ENCODE results near the gene SYNE2.
"Not testable (repeated sequence)": the region's sequence is repeated elsewhere in the genome, so short reads cannot be mapped to it uniquely, and the experiment has no call there.

Gene SYNE2, protein sequence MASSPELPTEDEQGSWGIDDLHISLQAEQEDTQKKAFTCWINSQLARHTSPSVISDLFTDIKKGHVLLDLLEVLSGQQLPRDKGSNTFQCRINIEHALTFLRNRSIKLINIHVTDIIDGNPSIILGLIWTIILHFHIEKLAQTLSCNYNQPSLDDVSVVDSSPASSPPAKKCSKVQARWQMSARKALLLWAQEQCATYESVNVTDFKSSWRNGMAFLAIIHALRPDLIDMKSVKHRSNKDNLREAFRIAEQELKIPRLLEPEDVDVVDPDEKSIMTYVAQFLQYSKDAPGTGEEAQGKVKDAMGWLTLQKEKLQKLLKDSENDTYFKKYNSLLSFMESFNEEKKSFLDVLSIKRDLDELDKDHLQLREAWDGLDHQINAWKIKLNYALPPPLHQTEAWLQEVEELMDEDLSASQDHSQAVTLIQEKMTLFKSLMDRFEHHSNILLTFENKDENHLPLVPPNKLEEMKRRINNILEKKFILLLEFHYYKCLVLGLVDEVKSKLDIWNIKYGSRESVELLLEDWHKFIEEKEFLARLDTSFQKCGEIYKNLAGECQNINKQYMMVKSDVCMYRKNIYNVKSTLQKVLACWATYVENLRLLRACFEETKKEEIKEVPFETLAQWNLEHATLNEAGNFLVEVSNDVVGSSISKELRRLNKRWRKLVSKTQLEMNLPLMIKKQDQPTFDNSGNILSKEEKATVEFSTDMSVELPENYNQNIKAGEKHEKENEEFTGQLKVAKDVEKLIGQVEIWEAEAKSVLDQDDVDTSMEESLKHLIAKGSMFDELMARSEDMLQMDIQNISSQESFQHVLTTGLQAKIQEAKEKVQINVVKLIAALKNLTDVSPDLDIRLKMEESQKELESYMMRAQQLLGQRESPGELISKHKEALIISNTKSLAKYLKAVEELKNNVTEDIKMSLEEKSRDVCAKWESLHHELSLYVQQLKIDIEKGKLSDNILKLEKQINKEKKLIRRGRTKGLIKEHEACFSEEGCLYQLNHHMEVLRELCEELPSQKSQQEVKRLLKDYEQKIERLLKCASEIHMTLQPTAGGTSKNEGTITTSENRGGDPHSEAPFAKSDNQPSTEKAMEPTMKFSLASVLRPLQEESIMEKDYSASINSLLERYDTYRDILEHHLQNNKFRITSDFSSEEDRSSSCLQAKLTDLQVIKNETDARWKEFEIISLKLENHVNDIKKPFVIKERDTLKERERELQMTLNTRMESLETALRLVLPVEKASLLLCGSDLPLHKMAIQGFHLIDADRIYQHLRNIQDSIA (N-terminal part only)

DNA sequence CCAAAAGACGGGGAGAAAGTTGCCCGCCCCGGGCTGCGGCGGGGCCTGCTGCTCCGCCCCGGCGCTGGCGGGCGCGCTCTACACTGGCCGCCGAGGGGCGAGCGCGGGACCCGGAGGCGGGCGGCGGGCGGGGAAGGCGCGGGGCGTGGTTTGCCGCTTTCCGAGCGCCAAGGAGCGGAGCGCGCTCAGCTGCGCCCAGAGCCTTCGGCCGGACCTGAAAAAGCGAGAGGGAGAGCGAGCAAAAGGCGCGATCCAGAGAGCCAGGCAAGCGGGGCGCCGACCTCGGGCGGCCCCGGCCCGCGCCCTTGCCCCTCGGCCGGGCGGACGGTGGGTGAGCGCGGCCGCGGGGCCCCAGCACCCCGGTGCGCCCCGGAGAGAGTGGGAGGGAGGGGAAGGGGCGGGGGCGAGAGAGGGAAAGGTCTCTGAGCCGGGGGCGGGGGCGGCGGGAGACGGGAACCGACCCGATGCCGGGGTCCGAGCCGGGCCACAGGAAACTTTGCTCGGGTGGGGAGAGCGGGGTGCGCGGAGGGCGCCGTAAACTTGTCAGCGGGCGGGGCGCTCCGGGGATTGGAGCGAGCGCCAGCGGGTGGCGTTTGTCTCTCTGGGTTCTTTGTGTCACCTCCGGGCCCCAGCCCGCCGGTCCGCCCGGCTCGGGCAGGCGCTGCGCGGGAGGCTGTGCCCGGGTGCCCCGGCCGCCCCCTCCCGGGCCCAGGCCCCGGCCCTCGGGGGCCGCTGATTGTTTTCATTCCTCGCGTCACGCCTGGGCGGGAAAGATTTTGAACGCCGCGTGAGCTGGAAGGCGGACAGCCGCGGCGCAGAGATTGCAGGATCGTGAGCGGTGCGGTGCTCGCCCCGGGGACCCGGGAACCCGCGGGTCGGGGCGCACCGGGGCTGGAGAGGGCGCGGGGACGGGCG lies at the start of gene SYNE2:
TSS of gene SYNE2 (plus strand) at position 188 of the 915 bp plus-strand sequence. CDS start 56,145 bp downstream, outside the sequence.
- DNase-seq (ENCODE audit: low read depth in 2 of 2, low spot score in 1 of 2), result peak; percentile 55 to 64

DNA sequence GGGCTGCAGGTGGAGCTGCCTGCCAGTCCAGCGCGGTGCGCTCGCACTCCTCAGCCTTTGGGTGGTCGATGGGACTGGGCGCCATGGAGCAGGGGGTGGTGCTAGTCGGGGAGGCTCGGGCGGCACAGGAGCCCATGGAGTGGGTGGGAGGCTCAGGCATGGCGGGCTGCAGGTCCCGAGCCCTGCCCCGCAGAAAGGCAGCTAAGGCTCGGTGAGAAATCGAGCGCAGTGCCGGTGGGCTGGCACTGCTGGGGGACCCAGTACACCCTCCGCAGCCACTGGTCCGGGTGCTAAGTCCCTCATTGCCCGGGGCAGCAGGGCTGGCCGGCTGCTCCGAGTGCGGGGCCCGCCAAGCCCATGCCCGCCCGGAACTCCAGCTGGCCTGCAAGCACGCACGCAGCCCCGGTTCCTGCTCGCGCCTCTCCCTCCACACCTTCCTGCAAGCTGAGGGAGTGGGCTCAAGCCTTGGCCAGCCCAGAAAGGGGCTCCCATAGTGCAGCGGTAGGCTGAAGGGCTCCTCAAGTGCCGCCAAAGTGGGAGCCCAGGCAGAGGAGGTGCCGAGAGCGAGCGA lies 49.5 kb upstream of the SYNE2 start:
- DNase-seq (ENCODE audit: low read depth in 2 of 2, low spot score in 1 of 2), result not testable (repeated sequence)

DNA sequence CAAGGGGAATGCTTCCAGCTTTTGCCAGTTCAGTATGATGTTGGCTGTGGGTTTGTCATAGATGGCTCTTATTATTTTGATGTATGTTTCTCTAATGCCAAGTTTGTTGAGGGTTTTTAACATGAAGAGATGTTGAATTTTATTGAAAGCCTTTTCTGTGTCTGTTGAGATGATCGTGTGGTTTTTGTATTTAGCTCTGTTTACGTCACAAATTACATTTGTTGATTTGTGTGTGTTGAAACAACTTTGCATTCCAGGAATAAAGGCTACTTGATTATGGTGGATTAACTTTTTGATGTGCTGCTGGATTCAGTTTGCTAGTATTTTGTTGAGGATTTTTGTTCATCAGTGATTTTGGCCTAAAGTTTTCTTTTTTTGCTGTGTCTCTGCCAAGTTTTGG lies 46.7 kb upstream of the SYNE2 start:
- DNase-seq (ENCODE audit: low read depth in 2 of 2, low spot score in 1 of 2), result not testable (repeated sequence)

DNA sequence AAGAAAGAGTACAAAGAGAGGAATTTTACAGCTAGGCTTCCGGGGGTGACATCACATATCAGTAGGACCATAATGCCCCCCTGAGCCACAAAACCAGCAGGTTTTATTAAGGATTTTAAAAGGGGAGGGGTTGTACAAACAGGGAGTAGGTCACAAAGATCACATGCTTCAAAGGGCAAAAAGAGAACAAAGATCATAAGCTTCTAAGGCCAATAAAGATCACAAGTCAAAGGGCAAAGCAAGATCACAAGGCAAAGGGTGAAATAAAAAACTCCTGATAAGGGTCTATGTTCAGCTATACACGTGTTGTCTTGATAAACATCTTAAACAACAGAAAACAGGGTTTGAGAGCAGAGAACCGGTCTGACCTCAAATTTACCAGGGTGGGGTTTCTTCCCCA lies 41.1 kb upstream of the SYNE2 start:
- not testable (repeated sequence) for DNase-seq (ENCODE audit: low read depth in 2 of 2, low spot score in 1 of 2)

DNA sequence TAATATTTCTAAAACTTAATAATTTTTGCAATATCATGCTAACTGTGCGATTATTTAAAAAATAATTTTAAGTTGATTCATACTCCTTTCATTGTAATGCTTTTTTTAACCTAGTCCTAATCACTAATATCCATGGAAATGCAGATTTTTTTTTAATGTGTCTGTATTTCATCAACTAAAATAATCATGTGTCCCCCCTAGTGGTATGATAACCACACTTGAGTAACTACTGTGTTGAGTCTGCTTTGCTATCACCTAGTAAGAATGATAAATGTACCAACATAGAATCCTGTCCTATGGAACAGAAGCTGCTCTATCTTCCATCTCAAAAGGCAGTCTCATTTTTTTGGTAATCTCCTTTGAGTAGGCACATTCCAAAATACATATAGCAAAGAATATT lies 19.1 kb upstream of the SYNE2 start:
- no peak for DNase-seq (ENCODE audit: low read depth in 2 of 2, low spot score in 1 of 2)

DNA sequence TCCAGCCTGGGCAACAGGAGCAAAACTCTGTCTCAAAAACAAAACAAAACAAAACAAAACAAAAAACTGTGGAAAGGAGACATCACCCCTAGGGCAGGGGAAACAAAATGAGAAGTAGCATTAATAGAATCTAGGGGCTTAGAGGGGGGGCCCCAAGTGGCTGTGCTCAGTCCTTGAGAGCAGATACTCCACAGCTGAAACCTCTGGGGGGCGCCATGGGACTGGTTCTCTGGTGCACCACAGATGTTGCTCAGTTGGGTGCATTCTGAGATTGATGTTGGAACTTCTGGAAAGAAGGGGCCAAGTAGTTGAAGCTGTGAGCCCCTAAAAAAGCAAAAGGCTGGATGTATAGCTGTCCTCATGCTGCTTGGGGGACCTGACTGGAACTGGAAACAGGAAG lies 11.8 kb upstream of the SYNE2 start:
- DNase-seq (ENCODE audit: low read depth in 2 of 2, low spot score in 1 of 2), result peak; percentile 34 to 52

DNA sequence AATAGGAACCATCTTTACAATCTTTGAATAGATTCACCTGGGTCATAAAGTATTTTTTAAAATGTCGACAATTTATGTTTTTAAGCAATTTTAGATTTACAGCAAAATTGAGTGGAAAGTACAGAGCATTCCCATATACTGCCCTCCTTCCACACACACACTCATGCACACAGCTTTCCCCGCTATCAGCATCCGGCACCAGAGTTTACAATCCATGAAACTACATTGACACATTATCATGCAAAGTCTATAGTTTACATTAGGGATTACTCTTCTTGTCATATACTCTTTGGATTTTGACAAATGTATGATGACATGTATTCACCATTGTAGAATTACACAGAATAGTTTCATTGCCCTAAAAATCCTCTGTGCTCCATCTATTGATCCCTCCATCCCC lies 9.0 kb upstream of the SYNE2 start:
- DNase-seq (ENCODE audit: low read depth in 2 of 2, low spot score in 1 of 2), result no peak

DNA sequence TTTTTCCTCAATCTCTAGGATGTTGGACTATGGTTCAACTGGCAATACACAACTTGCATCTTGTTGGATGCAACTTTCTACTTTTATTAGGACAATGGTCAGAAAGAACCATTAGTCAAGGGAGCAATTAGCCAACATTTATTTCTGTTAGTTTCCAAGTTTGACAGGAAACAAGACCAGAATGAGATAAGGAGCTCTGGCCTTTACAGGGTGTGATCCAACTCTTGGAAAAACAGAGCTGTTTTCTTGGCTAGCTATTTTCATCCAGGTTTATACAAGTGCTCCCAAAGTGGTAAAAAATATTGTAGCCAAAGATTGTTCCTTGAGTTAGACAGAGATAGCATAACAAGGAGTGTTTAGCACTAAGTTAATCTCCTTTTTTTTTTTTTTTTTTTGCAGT lies 3.9 kb upstream of the SYNE2 start:
- DNase-seq (ENCODE audit: low read depth in 2 of 2, low spot score in 1 of 2), result no peak

DNA sequence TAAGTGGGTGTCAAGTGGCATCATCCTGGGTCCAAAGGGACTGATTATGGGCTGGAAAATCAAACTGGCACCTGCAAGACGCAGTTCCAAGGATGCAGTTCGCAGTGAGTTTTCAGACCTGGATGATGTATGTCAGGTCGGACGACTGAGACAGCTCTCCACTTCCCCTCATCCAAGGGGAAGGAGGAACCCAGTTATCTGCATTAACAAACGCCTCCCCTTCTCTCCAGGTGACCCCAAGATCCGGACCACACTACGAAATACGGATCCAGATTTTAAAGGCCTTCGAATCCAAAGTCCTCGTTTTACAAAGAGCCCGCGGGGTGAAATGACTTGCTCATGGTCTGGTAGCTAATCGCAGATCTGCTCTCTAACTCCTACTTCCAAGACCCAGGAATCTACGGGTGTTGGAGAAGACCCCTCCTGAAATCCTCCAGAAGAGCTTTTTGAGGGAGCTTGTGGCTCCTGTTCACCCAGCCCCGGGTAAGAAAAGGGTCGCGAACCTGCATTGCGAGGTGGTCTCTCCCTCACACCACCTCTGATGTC lies 460 bp upstream of the SYNE2 start:
- no peak for DNase-seq (ENCODE audit: low read depth in 2 of 2, low spot score in 1 of 2)

DNA sequence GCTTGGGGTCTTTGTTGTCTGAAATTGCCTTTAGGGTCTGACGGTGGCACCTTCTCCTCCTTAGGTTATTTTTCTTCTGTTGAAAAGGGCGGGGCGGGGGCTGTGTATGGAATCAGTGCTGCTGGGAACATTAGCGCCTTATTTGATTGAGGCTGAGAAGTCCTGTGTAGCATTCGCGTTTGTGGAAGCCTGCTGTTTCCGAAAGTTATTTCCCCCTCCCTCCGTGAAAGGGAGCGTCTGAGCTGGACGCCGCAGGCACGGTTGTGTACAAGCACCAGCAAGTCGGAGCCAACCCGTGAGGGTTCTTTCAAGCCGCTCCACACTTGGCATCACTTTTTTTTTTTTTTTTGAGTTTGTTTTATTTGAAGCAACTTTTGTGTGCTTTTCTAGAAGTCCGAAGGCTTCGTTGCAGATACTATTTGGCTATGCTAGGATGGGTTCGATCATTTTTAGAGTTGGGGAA lies 1.1 kb downstream of the SYNE2 start:
- DNase-seq (ENCODE audit: low read depth in 2 of 2, low spot score in 1 of 2), result no peak

DNA sequence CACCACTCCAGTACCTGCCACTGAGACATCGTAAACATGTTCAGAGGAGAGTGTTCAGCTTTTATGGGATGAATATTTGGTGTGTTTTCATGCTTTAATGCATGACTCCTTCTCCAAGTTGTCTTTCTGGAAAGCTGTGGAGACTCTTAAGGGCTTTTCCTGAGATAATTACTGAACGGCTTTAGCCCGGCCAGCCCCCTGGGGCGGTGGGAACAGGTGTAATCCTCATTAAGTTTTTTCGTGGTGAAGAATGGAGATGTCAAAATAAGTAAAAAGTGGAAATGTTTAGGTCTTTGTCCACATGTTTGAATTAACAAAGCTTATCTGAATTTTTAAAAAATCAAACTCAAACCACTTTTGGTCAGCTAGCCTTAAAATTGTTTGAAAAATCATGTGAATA lies 1.5 kb downstream of the SYNE2 start:
- no peak for DNase-seq (ENCODE audit: low read depth in 2 of 2, low spot score in 1 of 2)

DNA sequence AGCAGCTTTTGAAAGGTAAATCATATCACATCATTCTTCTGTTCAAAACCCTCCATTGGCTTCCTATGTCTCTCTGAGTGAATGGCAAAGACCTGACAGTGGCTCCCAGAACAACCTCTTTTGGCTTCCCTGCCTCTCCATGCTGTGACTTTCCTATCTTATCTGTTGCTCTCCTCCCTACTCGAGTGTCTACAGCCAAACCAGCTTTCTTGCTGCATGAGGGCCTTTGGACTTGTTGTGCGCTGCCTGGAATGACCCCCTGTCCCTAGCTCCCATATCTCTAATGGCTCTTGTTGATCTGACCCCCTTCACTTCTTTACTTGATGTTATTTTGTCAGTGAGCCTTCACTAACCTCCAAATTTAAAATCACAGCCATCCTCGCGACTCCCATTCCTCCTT lies 2.5 kb downstream of the SYNE2 start:
- DNase-seq (ENCODE audit: low read depth in 2 of 2, low spot score in 1 of 2), result no peak

DNA sequence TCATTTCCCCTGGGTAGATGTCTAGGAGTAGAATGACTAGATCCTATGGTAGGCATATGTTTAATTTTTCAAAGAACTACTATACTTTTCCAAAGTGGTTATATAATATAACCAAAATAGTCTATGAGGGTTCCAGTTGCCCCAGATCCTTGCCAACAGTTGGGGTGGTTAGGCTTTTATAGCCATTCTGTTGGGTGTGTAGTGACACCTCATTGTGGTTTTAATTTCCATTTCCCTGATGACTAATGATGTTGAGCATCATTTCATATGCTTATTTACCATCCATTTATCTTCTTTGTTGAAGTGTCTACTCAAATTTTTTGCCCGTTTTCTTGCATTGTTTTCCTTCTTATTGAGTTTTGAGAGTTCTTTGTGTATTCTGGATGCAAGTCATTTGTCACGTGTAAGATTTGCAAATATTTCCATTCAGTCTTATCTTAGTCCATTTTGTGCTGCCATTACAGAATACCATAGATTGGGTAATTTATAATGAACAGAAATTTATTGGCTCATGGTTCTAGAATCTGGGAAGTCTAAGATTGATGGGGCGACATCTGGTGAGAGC lies 4.7 kb downstream of the SYNE2 start:
- DNase-seq (ENCODE audit: low read depth in 2 of 2, low spot score in 1 of 2), result peak in 1 of 2 donors; percentile 24

DNA sequence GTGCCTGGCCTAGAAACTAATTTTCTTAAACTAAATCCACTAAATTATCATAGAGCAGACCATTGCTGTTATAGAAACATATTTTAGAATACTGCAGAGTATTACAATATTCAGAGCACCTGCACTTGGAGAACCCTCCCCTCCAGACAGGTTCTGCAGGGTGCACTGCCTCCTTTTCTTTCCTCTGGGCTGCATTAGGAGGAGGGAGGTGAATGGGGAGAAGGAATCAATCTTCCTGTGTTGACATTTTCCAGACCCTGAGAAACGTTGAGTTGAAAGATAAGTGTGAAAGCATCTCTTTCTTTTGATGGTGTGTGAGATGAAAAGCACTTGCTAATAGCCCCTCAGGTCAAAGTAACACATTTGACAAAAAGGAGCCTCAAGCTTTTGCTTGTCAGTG lies 7.3 kb downstream of the SYNE2 start:
- DNase-seq (ENCODE audit: low read depth in 2 of 2, low spot score in 1 of 2), result no peak

DNA sequence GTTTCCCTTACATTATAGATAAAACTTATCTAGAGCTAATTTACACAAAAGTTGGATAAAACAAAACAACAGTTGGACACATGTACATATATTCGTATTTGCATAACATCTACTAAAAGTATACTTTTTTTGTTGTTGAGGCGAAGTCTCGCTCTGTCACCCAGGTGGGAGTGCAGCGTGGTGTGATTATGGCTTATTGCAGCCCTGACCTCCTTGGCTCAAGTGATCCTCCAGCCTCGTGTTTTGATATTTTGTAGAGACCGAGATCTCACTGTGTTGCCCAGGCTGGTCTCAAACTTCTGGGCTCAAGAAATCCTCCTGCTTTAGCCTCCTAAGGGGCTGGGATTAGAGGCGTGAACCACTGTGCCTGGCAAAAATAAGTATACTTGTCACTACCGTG lies 9.4 kb downstream of the SYNE2 start:
- DNase-seq (ENCODE audit: low read depth in 2 of 2, low spot score in 1 of 2), result no peak

DNA sequence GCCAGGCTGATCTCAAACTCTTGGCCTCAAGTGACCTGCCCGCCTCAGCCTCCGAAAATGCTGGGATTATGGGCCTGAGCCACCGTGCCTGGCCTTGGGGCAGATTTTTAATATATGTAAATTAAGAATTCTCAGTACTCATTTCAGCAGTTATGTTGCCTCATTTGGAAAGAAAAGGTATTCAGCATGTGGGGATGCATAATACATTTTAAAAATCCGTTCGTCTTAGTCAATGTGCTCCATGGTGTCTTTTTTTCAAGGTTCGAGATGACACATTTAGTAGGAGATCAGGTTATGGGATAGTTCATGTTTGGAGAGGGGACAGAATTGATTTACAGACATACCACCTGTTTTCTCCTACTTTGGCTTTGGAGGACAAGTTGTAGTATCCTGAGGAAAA lies 10.2 kb downstream of the SYNE2 start:
- DNase-seq (ENCODE audit: low read depth in 2 of 2, low spot score in 1 of 2), result no peak

DNA sequence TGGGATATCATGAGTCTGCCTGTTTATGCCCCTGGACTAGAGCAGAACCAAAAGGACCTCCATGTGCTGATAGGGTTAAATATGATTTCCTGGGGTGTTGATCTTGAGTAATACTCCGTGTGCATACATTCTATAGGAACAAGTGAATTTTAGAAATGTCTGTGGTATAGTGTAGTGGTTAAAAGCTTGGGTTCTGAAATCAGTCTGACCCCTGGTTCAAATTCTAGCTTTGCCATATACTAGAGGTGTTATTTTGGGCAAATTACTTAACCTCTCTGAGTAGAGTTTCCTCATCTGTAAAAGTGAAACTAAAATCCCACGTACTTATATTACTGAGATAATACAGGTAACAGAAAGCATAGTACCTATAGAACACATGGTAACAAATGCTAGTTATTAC lies 12.0 kb downstream of the SYNE2 start:
- DNase-seq (ENCODE audit: low read depth in 2 of 2, low spot score in 1 of 2), result not testable (repeated sequence)

DNA sequence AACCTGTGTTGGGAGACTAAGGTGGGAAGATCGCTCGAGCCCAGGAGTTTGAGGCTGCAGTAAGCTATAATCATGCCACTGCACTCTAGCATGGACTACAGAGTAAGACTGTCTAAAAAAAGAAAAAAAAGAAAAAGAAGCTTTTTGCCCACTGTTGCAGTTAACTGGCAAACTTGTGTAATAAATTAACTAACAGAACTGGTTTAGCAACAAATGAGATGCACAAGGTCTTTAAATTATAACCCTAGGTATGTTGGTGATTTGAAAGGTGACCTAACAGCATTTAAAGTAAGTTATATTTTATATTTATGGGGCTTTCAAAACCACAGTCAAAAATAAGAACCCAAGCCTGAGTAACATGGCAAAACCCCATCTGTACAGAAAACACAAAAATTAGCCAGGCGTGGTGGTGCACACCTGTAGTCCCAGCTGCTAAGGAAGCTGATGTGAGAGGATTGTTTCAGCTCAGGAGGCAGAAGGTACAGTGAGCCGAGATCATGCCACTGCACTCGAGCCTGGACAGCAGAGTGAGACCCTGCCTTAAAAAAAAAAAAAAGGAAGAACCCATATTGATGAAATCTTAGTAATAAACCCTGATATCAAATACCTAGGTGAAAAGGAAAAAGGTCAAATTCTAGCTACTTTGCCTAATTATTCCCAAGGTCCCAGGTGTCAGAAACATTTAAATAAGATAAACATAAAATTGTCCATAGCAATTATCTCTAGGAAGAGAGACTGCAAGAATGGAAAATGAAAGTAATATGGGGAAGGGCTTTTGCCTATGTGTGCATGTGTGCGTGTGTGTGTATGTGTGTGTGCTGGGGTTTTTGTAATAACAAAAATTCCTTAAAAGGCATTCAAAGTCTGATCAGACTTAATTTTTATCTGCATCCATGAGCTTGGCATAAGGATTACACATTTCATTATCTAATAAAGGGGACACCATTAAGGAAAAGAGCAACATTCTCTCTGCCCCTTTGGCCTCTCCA lies 15.4 kb downstream of the SYNE2 start:
- no peak for DNase-seq (ENCODE audit: low read depth in 2 of 2, low spot score in 1 of 2)

All from stimulated activated CD8-positive, alpha-beta memory T cell treated with anti-CD3 and anti-CD28 coated beads, Interleukin-4, amount 100 ng/mL, for 4 hours (primary cell).